Keratinocyte (primary cell): ENCODE measurements around the gene ELF2. TPM values are rescaled to one million over a fixed set of nuclear protein-coding genes. Genes with fewer than 3 reads are reported as not detected.

ENCODE experiments used
- DNase-seq: peaks from one replicate; pipeline ENCODE4 v3.0.0-alpha.2; 2011; ENCODE audit warnings: low read depth, missing footprints, low spot score
- FAIRE-seq: peaks from 2 replicates; lab custom pipeline; 2011; peaks lifted over from hg19 to GRCh38; lab: Jason Lieb, UNC
- H2AFZ ChIP-seq: 2 replicates; pipeline ENCODE4 v1.6.0; 2012; ENCODE audit warnings: low read length, control low read depth, inconsistent platforms; ENCODE audit not compliant: control insufficient read depth
- H3K27ac ChIP-seq: 2 replicates; pipeline ENCODE4 v1.5.1; 2011; ENCODE audit warnings: low read length; ENCODE audit not compliant: control insufficient read depth, insufficient read depth
- H3K27me3 ChIP-seq: 3 replicates; pipeline ENCODE4 v1.6.0; 2011; ENCODE audit warnings: low read length; ENCODE audit not compliant: control insufficient read depth, insufficient read depth; ENCODE audit errors: extremely low read depth
- H3K36me3 ChIP-seq, 2 experiments: 2 replicates in 1 of 2; 3 replicates in 1 of 2; pipeline ENCODE4 v1.5.1; 2011; ENCODE audit warnings: low read length in 2 of 2, mild to moderate bottlenecking in 1 of 2; ENCODE audit not compliant: control insufficient read depth in 2 of 2, insufficient read depth in 2 of 2; ENCODE audit errors: extremely low read depth in 1 of 2
- H3K4me1 ChIP-seq: 3 replicates; pipeline ENCODE4 v1.5.1; 2011; ENCODE audit warnings: low read length; ENCODE audit not compliant: control insufficient read depth, insufficient read depth; ENCODE audit errors: extremely low read depth
- H3K4me2 ChIP-seq: 3 replicates; pipeline ENCODE4 v1.6.0; 2011; ENCODE audit warnings: low read depth, low read length; ENCODE audit not compliant: control insufficient read depth, insufficient read depth; ENCODE audit errors: extremely low read depth
- H3K4me3 ChIP-seq, 3 experiments: fragments of 200-600 bp in 1 of 3; sonication (generic) in 1 of 3; 2 replicates in 2 of 3; 3 replicates in 1 of 3; pipeline ENCODE4 v1.5.1; 2011 to 2016; ENCODE audit warnings: low read length in 3 of 3, mild to moderate bottlenecking in 3 of 3, control low read depth in 2 of 3, inconsistent platforms in 1 of 3, low read depth in 1 of 3, mixed read lengths in 1 of 3, mixed run types in 1 of 3, moderate library complexity in 1 of 3; ENCODE audit not compliant: control insufficient read depth in 2 of 3, insufficient read depth in 2 of 3; ENCODE audit errors: extremely low read depth in 1 of 3
- H3K79me2 ChIP-seq: 2 replicates; pipeline ENCODE4 v1.6.0; 2012; ENCODE audit warnings: low read length; ENCODE audit not compliant: control insufficient read depth, insufficient read depth
- H3K9ac ChIP-seq: 3 replicates; pipeline ENCODE4 v1.6.0; 2011; ENCODE audit warnings: low read length; ENCODE audit not compliant: control insufficient read depth, insufficient read depth; ENCODE audit errors: extremely low read depth
- H3K9me1 ChIP-seq: 3 replicates; pipeline ENCODE4 v1.6.0; 2011; ENCODE audit warnings: low read length; ENCODE audit not compliant: control insufficient read depth, insufficient read depth; ENCODE audit errors: extremely low read depth
- H3K9me3 ChIP-seq: 2 replicates; pipeline ENCODE4 v1.5.1; 2012; ENCODE audit warnings: low read depth, low read length; ENCODE audit not compliant: control insufficient read depth
- H4K20me1 ChIP-seq: 3 replicates; pipeline ENCODE4 v1.6.0; 2011; ENCODE audit warnings: low read length; ENCODE audit not compliant: control insufficient read depth, insufficient read depth; ENCODE audit errors: extremely low read depth
- EZH2 ChIP-seq: IDR thresholded peaks from one replicate; pipeline ENCODE4 v1.6.1; 2012; ENCODE audit warnings: inconsistent platforms, mild to moderate bottlenecking, low read length, moderate library complexity
- dilution Hi-C: fragments of 300-500 bp; cut with MboI; formaldehyde crosslinking; loops from one replicate; pipeline ENCODE4 v1.7.0; 2020; ENCODE audit warnings: low sequenced_read_pairs; ENCODE audit not compliant: extremely low pct_ligation_motif_present
- polyA plus RNA-seq, 5 experiments: library from polyadenylated mRNA; depleted of rRNA in 3 of 5; stranded (reverse) in 3 of 5; stranded (forward) in 1 of 5; unstranded in 1 of 5; fragments of >200 nt; gene quantifications; 1 replicate in 1 of 5; 2 replicates in 3 of 5; 3 replicates in 1 of 5; pipeline versions ENCODE4 v1.2.1 to v1.2.3, GENCODE V29; 2011 to 2012; ENCODE audit warnings: missing spikeins in 2 of 5, low read depth in 1 of 5, low replicate concordance in 1 of 5
- TF ChIP-seq, protein P1 (sequence below), 3 experiments: IDR thresholded peaks in 1 of 3; conservative IDR thresholded peaks in 1 of 3; optimal IDR thresholded peaks in 1 of 3; 2 replicates in 2 of 3; 3 replicates in 1 of 3; pipeline versions ENCODE3 to v1.5.1; 2011; ENCODE audit warnings: low read length in 3 of 3, mild to moderate bottlenecking in 3 of 3, moderate library complexity in 2 of 3, control low read depth in 1 of 3, inconsistent platforms in 1 of 3; ENCODE audit not compliant: insufficient read depth in 2 of 3; ENCODE audit errors: extremely low read depth in 1 of 3

The ELF2 gene
- polyA plus RNA-seq, 1 donor (not counting 4 experiments of a cell fraction or from before 2014, with no cell fraction given): 19.6 TPM

DNA sequence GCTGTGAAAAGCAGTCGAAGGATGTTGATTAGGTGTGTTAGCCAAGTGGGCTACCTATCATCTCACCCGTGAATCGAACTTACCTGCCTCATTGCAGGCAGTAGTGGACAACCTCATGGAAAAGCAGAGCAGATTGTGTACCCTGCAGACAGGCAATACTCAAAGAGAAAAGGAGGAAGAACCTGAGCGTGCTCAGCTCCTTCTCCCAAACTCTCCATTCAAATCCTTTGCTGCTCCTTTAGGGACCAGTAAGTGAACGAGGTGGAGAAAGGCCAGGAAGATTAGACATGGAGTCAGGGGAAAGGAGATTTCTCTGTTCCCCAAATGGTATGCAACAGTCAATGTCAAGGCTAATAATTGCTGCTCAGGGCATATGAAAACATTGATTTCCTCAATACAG is 45.2 kb upstream of the ELF2 start:
- no peak for FAIRE-seq
- Histone ChIP-seq H3K9me3 (no peaks in the 10 kb centered on the region), H3K4me1 (peaks cover 4% of the 10 kb centered on the region), H3K9ac (no peak overlapping the region), H3K9me1 (no peaks in the 10 kb centered on the region), H3K27ac (no peak overlapping the region), H3K4me2 (no peak overlapping the region), H3K36me3 (no peaks in the 10 kb centered on the region), H3K27me3 (no peaks in the 10 kb centered on the region), H4K20me1 (no peaks in the 10 kb centered on the region), H3K79me2 (no peaks in the 10 kb centered on the region), H2AFZ (no peak overlapping the region), H3K4me3 (no peak overlapping the region)
- TF ChIP-seq, protein P1, sequence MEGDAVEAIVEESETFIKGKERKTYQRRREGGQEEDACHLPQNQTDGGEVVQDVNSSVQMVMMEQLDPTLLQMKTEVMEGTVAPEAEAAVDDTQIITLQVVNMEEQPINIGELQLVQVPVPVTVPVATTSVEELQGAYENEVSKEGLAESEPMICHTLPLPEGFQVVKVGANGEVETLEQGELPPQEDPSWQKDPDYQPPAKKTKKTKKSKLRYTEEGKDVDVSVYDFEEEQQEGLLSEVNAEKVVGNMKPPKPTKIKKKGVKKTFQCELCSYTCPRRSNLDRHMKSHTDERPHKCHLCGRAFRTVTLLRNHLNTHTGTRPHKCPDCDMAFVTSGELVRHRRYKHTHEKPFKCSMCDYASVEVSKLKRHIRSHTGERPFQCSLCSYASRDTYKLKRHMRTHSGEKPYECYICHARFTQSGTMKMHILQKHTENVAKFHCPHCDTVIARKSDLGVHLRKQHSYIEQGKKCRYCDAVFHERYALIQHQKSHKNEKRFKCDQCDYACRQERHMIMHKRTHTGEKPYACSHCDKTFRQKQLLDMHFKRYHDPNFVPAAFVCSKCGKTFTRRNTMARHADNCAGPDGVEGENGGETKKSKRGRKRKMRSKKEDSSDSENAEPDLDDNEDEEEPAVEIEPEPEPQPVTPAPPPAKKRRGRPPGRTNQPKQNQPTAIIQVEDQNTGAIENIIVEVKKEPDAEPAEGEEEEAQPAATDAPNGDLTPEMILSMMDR (optimal IDR thresholded peaks at IDR 0.05 in 1 of 3, IDR thresholded peaks at IDR 0.05 in 1 of 3, conservative IDR thresholded peaks at IDR 0.05 in 1 of 3; ENCODE audit: extremely low read depth in 1 of 3, insufficient read depth in 2 of 3, low read length in 3 of 3): no peak
- TF ChIP-seq EZH2: no peak
- DNase-seq: no peak
- dilution Hi-C loops: no loop called here

DNA sequence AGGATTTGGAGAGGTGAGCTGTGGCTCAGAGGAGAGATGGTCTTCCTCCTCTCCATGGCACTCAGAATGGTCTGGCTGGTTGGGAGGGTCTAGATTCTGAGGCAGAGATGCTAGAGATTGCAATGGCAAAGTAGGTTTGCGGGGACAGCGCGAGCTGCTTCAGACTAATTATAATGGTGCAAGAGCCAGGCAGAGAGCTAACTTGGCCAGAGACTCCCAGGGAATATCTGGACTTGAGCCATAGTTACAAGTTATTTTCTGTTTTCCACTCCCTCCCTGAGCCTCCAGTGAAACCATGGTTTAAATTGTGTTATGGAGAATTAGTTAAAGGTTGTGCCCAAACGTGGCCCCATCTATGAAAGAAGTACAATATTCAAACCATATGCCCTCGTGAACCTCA is 44.7 kb upstream of the ELF2 start:
- DNase-seq (no peak), FAIRE-seq (no peak)
- dilution Hi-C loops: no loop called here
- Histone ChIP-seq H3K79me2 (no peaks in the 10 kb centered on the region), H4K20me1 (no peaks in the 10 kb centered on the region), H3K9ac (no peak overlapping the region), H3K27me3 (no peaks in the 10 kb centered on the region), H3K4me1 (peaks cover 4% of the 10 kb centered on the region), H3K36me3 (no peaks in the 10 kb centered on the region), H3K9me1 (no peaks in the 10 kb centered on the region), H3K27ac (no peak overlapping the region), H3K4me2 (no peak overlapping the region), H3K4me3 (no peak overlapping the region), H3K9me3 (no peaks in the 10 kb centered on the region), H2AFZ (no peak overlapping the region)
- TF ChIP-seq EZH2: no peak
- TF ChIP-seq, protein P1 (optimal IDR thresholded peaks at IDR 0.05 in 1 of 3, IDR thresholded peaks at IDR 0.05 in 1 of 3, conservative IDR thresholded peaks at IDR 0.05 in 1 of 3; ENCODE audit: extremely low read depth in 1 of 3, insufficient read depth in 2 of 3, low read length in 3 of 3): no peak
